ENCODE results near the gene CTSZ. TPM values are rescaled to one million over a fixed set of nuclear protein-coding genes. Genes with fewer than 3 reads are reported as not detected.

CTSZ gene
- total RNA-seq, 1 donor: 223 TPM

DNA sequence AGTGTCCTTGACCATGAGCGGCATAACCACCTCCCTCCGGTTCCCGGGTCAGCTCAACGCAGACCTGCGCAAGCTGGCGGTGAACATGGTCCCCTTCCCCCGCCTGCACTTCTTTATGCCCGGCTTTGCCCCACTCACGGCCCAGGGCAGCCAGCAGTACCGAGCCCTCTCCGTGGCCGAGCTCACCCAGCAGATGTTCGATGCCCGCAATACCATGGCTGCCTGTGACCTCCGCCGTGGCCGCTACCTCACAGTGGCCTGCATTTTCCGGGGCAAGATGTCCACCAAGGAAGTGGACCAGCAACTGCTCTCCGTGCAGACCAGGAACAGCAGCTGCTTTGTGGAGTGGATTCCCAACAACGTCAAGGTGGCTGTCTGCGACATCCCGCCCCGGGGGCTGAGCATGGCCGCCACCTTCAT, 17.1 kb upstream of the CTSZ start:
- peaks cover 55% of the 10 kb centered on the region for H3K79me2 ChIP-seq (ENCODE audit: insufficient read depth, low read length)
- peaks cover 34% of the 10 kb centered on the region for H3K36me3 ChIP-seq (ENCODE audit: insufficient read depth, low read length)

DNA sequence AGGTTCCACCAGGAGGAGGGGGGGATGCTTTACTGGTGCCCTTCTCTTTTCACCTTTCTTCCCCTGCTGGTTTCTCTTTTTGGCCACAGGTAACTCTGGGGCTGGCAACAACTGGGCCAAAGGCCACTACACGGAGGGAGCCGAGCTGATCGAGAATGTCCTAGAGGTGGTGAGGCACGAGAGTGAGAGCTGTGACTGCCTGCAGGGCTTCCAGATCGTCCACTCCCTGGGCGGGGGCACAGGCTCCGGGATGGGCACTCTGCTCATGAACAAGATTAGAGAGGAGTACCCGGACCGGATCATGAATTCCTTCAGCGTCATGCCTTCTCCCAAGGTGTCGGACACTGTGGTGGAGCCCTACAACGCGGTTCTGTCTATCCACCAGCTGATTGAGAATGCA, 16.6 kb upstream of the CTSZ start:
- Histone ChIP-seq H3K27me3 (ENCODE audit: insufficient read depth, low read length) (no peaks in the 10 kb centered on the region), H3K4me3 (ENCODE audit: insufficient read depth, low read length) (no peak overlapping the region), H3K27ac (ENCODE audit: low read depth, low read length) (no peak overlapping the region), H3K36me3 (ENCODE audit: insufficient read depth, low read length) (peaks cover 29% of the 10 kb centered on the region), H3K4me1 (ENCODE audit: insufficient read depth, low read length) (peaks cover 24% of the 10 kb centered on the region), H3K4me2 (ENCODE audit: insufficient read depth, low read length) (no peak overlapping the region), H3K9me3 (ENCODE audit: low read depth, low read length) (no peaks in the 10 kb centered on the region), H3K79me2 (ENCODE audit: insufficient read depth, low read length) (peaks cover 50% of the 10 kb centered on the region), H4K20me1 (ENCODE audit: insufficient read depth, low read length) (peaks cover 24% of the 10 kb centered on the region), H2AFZ (ENCODE audit: low read length) (no peak overlapping the region)
- no peak for DNase-seq (ENCODE audit: insufficient read length, low spot score, missing footprints)
- TF ChIP-seq, protein P1, sequence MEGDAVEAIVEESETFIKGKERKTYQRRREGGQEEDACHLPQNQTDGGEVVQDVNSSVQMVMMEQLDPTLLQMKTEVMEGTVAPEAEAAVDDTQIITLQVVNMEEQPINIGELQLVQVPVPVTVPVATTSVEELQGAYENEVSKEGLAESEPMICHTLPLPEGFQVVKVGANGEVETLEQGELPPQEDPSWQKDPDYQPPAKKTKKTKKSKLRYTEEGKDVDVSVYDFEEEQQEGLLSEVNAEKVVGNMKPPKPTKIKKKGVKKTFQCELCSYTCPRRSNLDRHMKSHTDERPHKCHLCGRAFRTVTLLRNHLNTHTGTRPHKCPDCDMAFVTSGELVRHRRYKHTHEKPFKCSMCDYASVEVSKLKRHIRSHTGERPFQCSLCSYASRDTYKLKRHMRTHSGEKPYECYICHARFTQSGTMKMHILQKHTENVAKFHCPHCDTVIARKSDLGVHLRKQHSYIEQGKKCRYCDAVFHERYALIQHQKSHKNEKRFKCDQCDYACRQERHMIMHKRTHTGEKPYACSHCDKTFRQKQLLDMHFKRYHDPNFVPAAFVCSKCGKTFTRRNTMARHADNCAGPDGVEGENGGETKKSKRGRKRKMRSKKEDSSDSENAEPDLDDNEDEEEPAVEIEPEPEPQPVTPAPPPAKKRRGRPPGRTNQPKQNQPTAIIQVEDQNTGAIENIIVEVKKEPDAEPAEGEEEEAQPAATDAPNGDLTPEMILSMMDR (IDR thresholded peaks at IDR 0.05; ENCODE audit: extremely low read depth, low read depth, low read length): no peak

More for the DNA sequence above, 17.1 kb upstream of the CTSZ start:
- TF ChIP-seq, protein P1 (IDR thresholded peaks at IDR 0.05; ENCODE audit: extremely low read depth, low read depth, low read length): no peak
- no peak for DNase-seq (ENCODE audit: insufficient read length, low spot score, missing footprints)
- peaks cover 29% of the 10 kb centered on the region for H4K20me1 ChIP-seq (ENCODE audit: insufficient read depth, low read length)
- no peak overlapping the region for H3K4me3 ChIP-seq (ENCODE audit: insufficient read depth, low read length)
- no peaks in the 10 kb centered on the region for H3K27me3 ChIP-seq (ENCODE audit: insufficient read depth, low read length)
- H2AFZ ChIP-seq (ENCODE audit: low read length): no peak overlapping the region
- no peak overlapping the region for H3K27ac ChIP-seq (ENCODE audit: low read depth, low read length)
- H3K4me2 ChIP-seq (ENCODE audit: insufficient read depth, low read length): no peak overlapping the region
- H3K4me1 ChIP-seq (ENCODE audit: insufficient read depth, low read length): peaks cover 29% of the 10 kb centered on the region
- no peaks in the 10 kb centered on the region for H3K9me3 ChIP-seq (ENCODE audit: low read depth, low read length)

- H2AFZ ChIP-seq (ENCODE audit: low read length): no peak overlapping the region
Measured at GRCh38 chr20:59022754-59023153, 15.7 kb upstream of the CTSZ start.

GRCh38 chr20:59020938-59021551, 14.0 kb upstream of the CTSZ start:
- TF ChIP-seq, protein P1 (IDR thresholded peaks at IDR 0.05; ENCODE audit: extremely low read depth, low read depth, low read length): no peak
- DNase-seq (ENCODE audit: insufficient read length, low spot score, missing footprints): no peak
- H3K79me2 ChIP-seq (ENCODE audit: insufficient read depth, low read length): peaks cover 28% of the 10 kb centered on the region
- H3K4me1 ChIP-seq (ENCODE audit: insufficient read depth, low read length): peaks cover 10% of the 10 kb centered on the region
- H4K20me1 ChIP-seq (ENCODE audit: insufficient read depth, low read length): peaks cover 10% of the 10 kb centered on the region
- H3K4me3 ChIP-seq (ENCODE audit: insufficient read depth, low read length): peak overlapping the region; percentile 2
- no peaks in the 10 kb centered on the region for H3K9me3 ChIP-seq (ENCODE audit: low read depth, low read length)
- peaks cover 25% of the 10 kb centered on the region for H3K36me3 ChIP-seq (ENCODE audit: insufficient read depth, low read length)
- no peaks in the 10 kb centered on the region for H3K27me3 ChIP-seq (ENCODE audit: insufficient read depth, low read length)
- peak overlapping the region; percentile 23 for H3K27ac ChIP-seq (ENCODE audit: low read depth, low read length)
- peak overlapping the region; percentile 53 for H3K4me2 ChIP-seq (ENCODE audit: insufficient read depth, low read length)
- no peak overlapping the region for H2AFZ ChIP-seq (ENCODE audit: low read length)

More at GRCh38 chr20:59022754-59023153, 15.7 kb upstream of the CTSZ start:
- Histone ChIP-seq H3K27me3 (ENCODE audit: insufficient read depth, low read length) (no peaks in the 10 kb centered on the region), H3K4me3 (ENCODE audit: insufficient read depth, low read length) (no peak overlapping the region), H4K20me1 (ENCODE audit: insufficient read depth, low read length) (peaks cover 19% of the 10 kb centered on the region), H3K27ac (ENCODE audit: low read depth, low read length) (no peak overlapping the region), H3K4me1 (ENCODE audit: insufficient read depth, low read length) (peaks cover 18% of the 10 kb centered on the region), H3K4me2 (ENCODE audit: insufficient read depth, low read length) (no peak overlapping the region), H3K79me2 (ENCODE audit: insufficient read depth, low read length) (peaks cover 45% of the 10 kb centered on the region), H3K36me3 (ENCODE audit: insufficient read depth, low read length) (peaks cover 27% of the 10 kb centered on the region), H3K9me3 (ENCODE audit: low read depth, low read length) (no peaks in the 10 kb centered on the region)
- TF ChIP-seq, protein P1 (IDR thresholded peaks at IDR 0.05; ENCODE audit: extremely low read depth, low read depth, low read length): no peak
- DNase-seq (ENCODE audit: insufficient read length, low spot score, missing footprints): no peak

All from osteoblast (primary cell).